ENCODE measurements around the gene AHSA1.

- TF ChIP-seq CTCF (IDR thresholded peaks at IDR 0.05; ENCODE audit: low read depth, low read length) (no peak), EZH2phosphoT487 (IDR thresholded peaks at IDR 0.05; ENCODE audit: low read depth) (no peak)
Observed at GRCh38 chr14:77469067-77469505, 11.2 kb downstream of the AHSA1 start.

All from OCI-LY3 (cell line).